HepG2 (cell line): Measurements from ENCODE around the gene ICE2. TPM values are rescaled to one million over a fixed set of nuclear protein-coding genes. Genes with fewer than 3 reads are reported as not detected.
A peak's percentile ranks its signal among the peaks of the same experiment; 100 is the strongest.

ENCODE experiments used
- ATAD3A ChIP-seq: sonication (generic); formaldehyde crosslinking; IDR thresholded peaks from 2 replicates; pipeline ENCODE4 v1.4.0; 2020; ENCODE audit warnings: missing genetic modification reagents
- DMAP1 ChIP-seq: IDR thresholded peaks from 2 replicates; pipeline ENCODE4 v1.6.1; 2016
- HDAC1 ChIP-seq: sonication (generic); formaldehyde crosslinking; IDR thresholded peaks from 2 replicates; pipeline ENCODE4 v1.5.1; 2020; ENCODE audit warnings: mild to moderate bottlenecking, missing genetic modification reagents
- HIC2 ChIP-seq: sonication (generic); formaldehyde crosslinking; IDR thresholded peaks from 2 replicates; pipeline ENCODE4 v1.9.0; 2022; ENCODE audit warnings: low read depth, missing genetic modification reagents
- HMGXB4 ChIP-seq, 2 experiments: sonication (generic) in 1 of 2; formaldehyde crosslinking in 1 of 2; IDR thresholded peaks; 2 replicates each; pipeline versions ENCODE4 v1.4.0 to v1.6.1; 2018 to 2020; ENCODE audit warnings: missing genetic modification reagents in 2 of 2, borderline replicate concordance in 1 of 2, low read depth in 1 of 2, mild to moderate bottlenecking in 1 of 2, missing biosample characterization in 1 of 2
- HNRNPH1 ChIP-seq: fragments of 200-400 bp; formaldehyde crosslinking; optimal IDR thresholded peaks from 2 replicates; pipeline ENCODE3; 2017; ENCODE audit warnings: mild to moderate bottlenecking, low read depth, low read length
- HNRNPK ChIP-seq: fragments of 200-400 bp; formaldehyde crosslinking; IDR thresholded peaks from 2 replicates; pipeline ENCODE4 v1.6.1; 2018; ENCODE audit warnings: low read length, low read depth, moderate library complexity, mild to moderate bottlenecking; ENCODE audit not compliant: poor library complexity, severe bottlenecking
- MEIS1 ChIP-seq: sonication (generic); formaldehyde crosslinking; IDR thresholded peaks from 2 replicates; pipeline ENCODE4 v1.9.0; 2021; ENCODE audit warnings: mild to moderate bottlenecking, missing genetic modification reagents, moderate library complexity, borderline replicate concordance
- PPARG ChIP-seq: conservative IDR thresholded peaks from 2 replicates; pipeline ENCODE4 v1.6.1; 2016; ENCODE audit warnings: missing biosample characterization, missing genetic modification reagents
- RARA ChIP-seq: IDR thresholded peaks from 2 replicates; pipeline ENCODE4 v1.6.1; 2016; ENCODE audit warnings: missing genetic modification reagents, missing compliant biosample characterization
- RORA ChIP-seq: sonication (generic); formaldehyde crosslinking; IDR thresholded peaks from 2 replicates; pipeline ENCODE4 v1.5.0; 2020; ENCODE audit warnings: mild to moderate bottlenecking, missing genetic modification reagents, moderate library complexity
- SRY ChIP-seq: sonication (generic); formaldehyde crosslinking; IDR thresholded peaks from 2 replicates; pipeline ENCODE4 v1.8.0; 2022; ENCODE audit warnings: mild to moderate bottlenecking, missing genetic modification reagents
- ZGPAT ChIP-seq: IDR thresholded peaks from 2 replicates; pipeline ENCODE4 v1.6.1; 2016; ENCODE audit warnings: mild to moderate bottlenecking
- ZHX2 ChIP-seq, 2 experiments: sonication (generic) in 1 of 2; formaldehyde crosslinking in 1 of 2; IDR thresholded peaks; 2 replicates each; pipeline versions ENCODE4 v1.6.1 to v1.9.0; 2014 to 2022; ENCODE audit warnings: antibody characterized with exemption in 1 of 2, borderline replicate concordance in 1 of 2, inconsistent platforms in 1 of 2, low read depth in 1 of 2, missing genetic modification reagents in 1 of 2
- ZNF543 ChIP-seq: sonication (generic); formaldehyde crosslinking; IDR thresholded peaks from 2 replicates; pipeline ENCODE4 v1.4.0; 2020; ENCODE audit warnings: mild to moderate bottlenecking, missing genetic modification reagents
- ZNF605 ChIP-seq: sonication (generic); formaldehyde crosslinking; IDR thresholded peaks from 2 replicates; pipeline ENCODE4 v1.8.0; 2022; ENCODE audit warnings: mild to moderate bottlenecking, missing genetic modification reagents
- ZNF850 ChIP-seq: sonication (generic); formaldehyde crosslinking; conservative IDR thresholded peaks from 2 replicates; pipeline ENCODE4 v1.9.0; 2021; ENCODE audit warnings: mild to moderate bottlenecking, missing genetic modification reagents
- polyA plus RNA-seq, 8 experiments: library from polyadenylated mRNA; depleted of rRNA in 3 of 8; stranded (reverse) in 7 of 8; unstranded in 1 of 8; fragments of >200 nt; fragmentation: Illumina TruSeq in 4 of 8; extraction: Trizol in 4 of 8; gene quantifications; 2 replicates each; pipeline versions ENCODE4 v1.2.1 to v1.2.3, GENCODE V29; 2011 to 2016; ENCODE audit warnings: low read depth in 4 of 8, missing spikeins in 1 of 8, mixed read lengths in 1 of 8; ENCODE audit not compliant: insufficient read depth in 1 of 8
- total RNA-seq, 5 experiments: library from RNA; depleted of rRNA; stranded (reverse); fragments of >200 nt; fragmentation: Illumina TruSeq; extraction: Trizol; gene quantifications; 2 replicates each; pipeline ENCODE4 v1.2.3, GENCODE V29; 2016; ENCODE audit warnings: low read depth in 1 of 5

Gene ICE2
- total and polyA plus RNA-seq, 2 of the 13 experiments (the other 11 are each of a cell fraction or from before 2014, with no cell fraction given): 24.8 to 26.4 TPM

GRCh38 chr15:60478566-60479360, at the start of gene ICE2 (continued):
- TF ChIP-seq HNRNPK (peak; percentile 83), ZNF850 (no peak), HDAC1 (CRISPR knock-in tag) (peak; percentile 93), ZHX2 (IDR thresholded peaks at IDR 0.05; ENCODE audit: low read depth) (peak; percentile 90), ZHX2 (CRISPR knock-in tag; IDR thresholded peaks at IDR 0.05; ENCODE audit: borderline replicate concordance) (no peak), RARA (CRISPR knock-in tag) (peak; percentile 61), ATAD3A (CRISPR knock-in tag) (no peak), RORA (CRISPR knock-in tag) (no peak), ZGPAT (CRISPR knock-in tag) (peak; percentile 82), HIC2 (CRISPR knock-in tag) (no peak), ZNF605 (peak; percentile 98), HNRNPH1 (peak; percentile 87), MEIS1 (CRISPR knock-in tag) (peak; percentile 58; the same call in 1 of the 2 replicates), ZNF543 (CRISPR knock-in tag) (peak; percentile 59; the same call in 1 of the 2 replicates), PPARG (no peak; the same call in none of the 2 replicates), DMAP1 (CRISPR knock-in tag) (peak; percentile 94), HMGXB4 (CRISPR knock-in tag; IDR thresholded peaks at IDR 0.05; ENCODE audit: borderline replicate concordance in 1 of 2, low read depth in 1 of 2) (peak; percentile 86 to 95), SRY (CRISPR knock-in tag) (0 out of 2 replicates have a peak, but pooled peaks have one; percentile 44)
